GM21360 (cell line): ENCODE data around the gene RMDN2.

Experiments used
- ATAC-seq: cut with Tn5 transposase; IDR thresholded peaks from one replicate; pipeline ENCODE4 v1.9.1; 2021; ENCODE audit warnings: mild to moderate bottlenecking, moderate library complexity; ENCODE audit not compliant: unreplicated experiment

The RMDN2 gene

GRCh38 chr2:37896319-37896718 is 28.8 kb upstream of the RMDN2 start:
- no peak for ATAC-seq

- no peak for ATAC-seq
Measured at GRCh38 chr2:37897511-37897910, 27.6 kb upstream of the RMDN2 start.

- ATAC-seq: no peak
Measured at GRCh38 chr2:37898448-37898847, 26.6 kb upstream of the RMDN2 start.

- ATAC-seq: no peak
Measured at GRCh38 chr2:37902991-37903390, 22.1 kb upstream of the RMDN2 start.

- ATAC-seq: no peak
Measured at GRCh38 chr2:37904425-37904824, 20.7 kb upstream of the RMDN2 start.

GRCh38 chr2:37904993-37905392 is 20.1 kb upstream of the RMDN2 start:
- no peak for ATAC-seq

- no peak for ATAC-seq
Measured at GRCh38 chr2:37906131-37906530, 19.0 kb upstream of the RMDN2 start.

GRCh38 chr2:37907501-37908225 is 17.4 kb upstream of the RMDN2 start:
- no peak for ATAC-seq

- ATAC-seq: no peak
Measured at GRCh38 chr2:37911296-37911873, 13.7 kb upstream of the RMDN2 start.

GRCh38 chr2:37912056-37912455 is 13.0 kb upstream of the RMDN2 start:
- no peak for ATAC-seq

GRCh38 chr2:37912616-37913015 is 12.5 kb upstream of the RMDN2 start:
- ATAC-seq: no peak

- no peak for ATAC-seq
Measured at GRCh38 chr2:37914340-37914739, 10.7 kb upstream of the RMDN2 start.

GRCh38 chr2:37915773-37916172 is 9.3 kb upstream of the RMDN2 start:
- no peak for ATAC-seq

GRCh38 chr2:37916512-37917082 is 8.5 kb upstream of the RMDN2 start:
- no peak for ATAC-seq

- ATAC-seq: no peak
Measured at GRCh38 chr2:37917281-37918228, 7.5 kb upstream of the RMDN2 start.

- no peak for ATAC-seq
Measured at GRCh38 chr2:37918742-37919186, 6.3 kb upstream of the RMDN2 start.

GRCh38 chr2:37919631-37920032 is 5.5 kb upstream of the RMDN2 start:
- ATAC-seq: no peak

GRCh38 chr2:37920570-37920969 is 4.5 kb upstream of the RMDN2 start:
- no peak for ATAC-seq

GRCh38 chr2:37921781-37922180 is 3.3 kb upstream of the RMDN2 start:
- ATAC-seq: no peak

GRCh38 chr2:37923308-37924055 is 1.6 kb upstream of the RMDN2 start:
- ATAC-seq: no peak

- ATAC-seq: no peak
Measured at GRCh38 chr2:37926635-37927034, 1.5 kb downstream of the RMDN2 start.
